Lower leg skin (tissue), 4 donors: ENCODE results near the gene ADAMTS19. TPM values are rescaled to one million over a fixed set of nuclear protein-coding genes. Genes with fewer than 3 reads are reported as not detected.
"Not testable (repeated sequence)": the region's sequence is repeated elsewhere in the genome, so short reads cannot be mapped to it uniquely, and the experiment has no call there.

Experiments
- DNase-seq, 2 donors: peaks; one replicate each; pipeline ENCODE4 v3.0.0-alpha.2; 2019; ENCODE audit warnings: low spot score in 2 of 2
- H3K4me3 ChIP-seq: fragments of 200-600 bp; sonication (generic); 2 replicates; pipeline ENCODE4 v1.5.1; 2017; ENCODE audit warnings: mild to moderate bottlenecking, low read depth; ENCODE audit not compliant: poor library complexity, severe bottlenecking
- CTCF ChIP-seq, 3 donors: fragments of 450-650 bp; IDR thresholded peaks; one replicate each; pipeline ENCODE4 v1.5.1; 2016; ENCODE audit warnings: antibody characterized with exemption in 3 of 3, mild to moderate bottlenecking in 3 of 3, moderate library complexity in 2 of 3
- POLR2A ChIP-seq, 2 donors: fragments of 450-650 bp; IDR thresholded peaks; one replicate each; pipeline ENCODE4 v1.6.1; 2016 to 2017; ENCODE audit warnings: antibody characterized with exemption in 2 of 2, mild to moderate bottlenecking in 1 of 2, moderate library complexity in 1 of 2
- WGBS, 2 donors: methylation state at CpG; one replicate each; pipeline ENCODE4 v1.1.5; 2018; 5-methylcytosine and 5-hydroxymethylcytosine counted together
- intact Hi-C: fragments of 100-400 bp; cut with DNase I; formaldehyde crosslinking; loops from one replicate; pipeline ENCODE4 v1.15.0; 2023; ENCODE audit warnings: low total_unique reads
- total RNA-seq, 4 donors: library from RNA; depleted of rRNA; stranded (reverse); fragments of >200 nt; gene quantifications; one replicate each; pipeline ENCODE4 v1.1.0, GENCODE V29; 2016

Gene ADAMTS19
- total RNA-seq, 4 donors from 2014 or later = 0.13 TPM; not detected in 3

- no peak overlapping the region for H3K4me3 ChIP-seq
- intact Hi-C loops = no loop called here
- DNase-seq = no peak
- TF ChIP-seq POLR2A (IDR thresholded peaks at IDR 0.05) (no peak), CTCF (IDR thresholded peaks at IDR 0.05) (no peak)
- WGBS, 2 donors = 78 to 87% methylated on average over 2 of the region's 2 CpGs
Measured at GRCh38 chr5:129554134-129554904, 94.2 kb downstream of the ADAMTS19 start.

GRCh38 chr5:129563585-129563984 lies 103.5 kb downstream of the ADAMTS19 start:
- no peak for TF ChIP-seq POLR2A (IDR thresholded peaks at IDR 0.05)
- TF ChIP-seq CTCF (IDR thresholded peaks at IDR 0.05) = no peak
- intact Hi-C loops = no loop called here

GRCh38 chr5:129569295-129569694 lies 109.2 kb downstream of the ADAMTS19 start:
- no peak for DNase-seq
- WGBS, 2 donors = 88 to 91% methylated on average over 1 of the region's 1 CpG
- TF ChIP-seq CTCF (IDR thresholded peaks at IDR 0.05) = no peak
- TF ChIP-seq POLR2A (IDR thresholded peaks at IDR 0.05) = no peak
- H3K4me3 ChIP-seq = no peak overlapping the region
- intact Hi-C loops = no loop called here

More at GRCh38 chr5:129563585-129563984, 103.5 kb downstream of the ADAMTS19 start:
- H3K4me3 ChIP-seq = no peak overlapping the region
- DNase-seq = no peak
- WGBS, 2 donors = 81 to 87% methylated on average over 3 of the region's 3 CpGs

- intact Hi-C loops = no loop called here
- WGBS, 2 donors = 61 to 86% methylated on average over 2 of the region's 2 CpGs
Measured at GRCh38 chr5:129572060-129572459, 112.0 kb downstream of the ADAMTS19 start.

GRCh38 chr5:129584496-129584895 lies 124.4 kb downstream of the ADAMTS19 start:
- DNase-seq, intact Hi-C loops, H3K4me3 ChIP-seq: not testable (repeated sequence)
- WGBS, 2 donors = 56 to 57% methylated on average over 3 to 4 of the region's 4 CpGs

More at GRCh38 chr5:129572060-129572459, 112.0 kb downstream of the ADAMTS19 start:
- H3K4me3 ChIP-seq = no peak overlapping the region
- no peak for DNase-seq
- TF ChIP-seq POLR2A (IDR thresholded peaks at IDR 0.05) = no peak
- TF ChIP-seq CTCF (IDR thresholded peaks at IDR 0.05) = no peak

GRCh38 chr5:129591508-129592160 lies 131.5 kb downstream of the ADAMTS19 start:
- H3K4me3 ChIP-seq = no peak overlapping the region
- TF ChIP-seq CTCF (IDR thresholded peaks at IDR 0.05) (no peak), POLR2A (IDR thresholded peaks at IDR 0.05) (no peak)
- no peak for DNase-seq
- intact Hi-C loops = no loop called here
- 69 to 72% methylated on average over 3 of the region's 3 CpGs for WGBS, 2 donors
